HCT116 (cell line): ENCODE data around the gene TMEM26. TPM values are rescaled to one million over a fixed set of nuclear protein-coding genes. Genes with fewer than 3 reads are reported as not detected.

Source experiments
- ATAC-seq: fragments of 200-7000 bp; cut with Tn5 transposase; 2 replicates; pipeline ENCODE4 v1.9.1; 2020; ENCODE audit warnings: mild to moderate bottlenecking, moderate library complexity
- BruUV-seq: library from RNA; stranded (reverse); fragments of 400-500 nt; replicated peaks from 2 replicates; lab custom pipeline; 2021; lab: Mats Ljungman, UMichigan
- CTCF ChIA-PET: fragments of 300-600 bp; sonication (Branson Sonifier 250); formaldehyde crosslinking; loops from one replicate; lab custom pipeline; 2021; ENCODE audit warnings: antibody characterized with exemption; lab: Charles Lee
- POLR2A ChIA-PET: fragments of 300-600, 350-600 bp; sonication (Branson Sonifier 250); formaldehyde crosslinking; loops from one replicate; lab custom pipeline; 2021; ENCODE audit warnings: antibody characterized with exemption; lab: Charles Lee
- RAD21 ChIA-PET, 2 experiments: fragments of 300-600 bp; sonication (Branson Sonifier 250); formaldehyde crosslinking; loops; one replicate each; lab custom pipeline; 2023; ENCODE audit warnings: low total read pairs in 2 of 2; ENCODE audit not compliant: uncharacterized antibody in 2 of 2, unreplicated experiment in 2 of 2, low non-redundant PET in 1 of 2; lab: Charles Lee
- DNase-seq: peaks from one replicate; pipeline ENCODE4 v3.0.0-alpha.2; 2010; ENCODE audit warnings: low read depth, low spot score
- H2AFZ ChIP-seq: fragments of 200-600 bp; shearing (Covaris generic), sonication (generic); 2 replicates; pipeline ENCODE4 v1.6.1; 2017; ENCODE audit warnings: low read depth, mixed run types, mixed read lengths, antibody characterized with exemption, low read length; ENCODE audit not compliant: poor library complexity, severe bottlenecking
- H3K27ac ChIP-seq: 2 replicates; pipeline ENCODE4 v1.5.1; 2012; ENCODE audit warnings: low read depth, low read length
- H3K27me3 ChIP-seq: fragments of 200-600 bp; sonication (generic); 2 replicates; pipeline ENCODE4 v1.6.1; 2016; ENCODE audit warnings: mixed run types, low read length, mixed read lengths; ENCODE audit not compliant: insufficient read depth
- H3K36me3 ChIP-seq, 2 experiments: fragments of 200-500 bp in 1 of 2; fragments of 200-600 bp in 1 of 2; sonication (Bioruptor generic) in 1 of 2; sonication (generic) in 1 of 2; 2 replicates each; pipeline versions ENCODE4 v1.5.1 to v1.6.1; 2014 to 2016; ENCODE audit warnings: low read length in 2 of 2, inconsistent platforms in 1 of 2, mixed read lengths in 1 of 2, mixed run types in 1 of 2; ENCODE audit not compliant: insufficient read depth in 2 of 2, control insufficient read depth in 1 of 2
- H3K4me1 ChIP-seq, 2 experiments: fragments of 200-600 bp in 1 of 2; sonication (generic) in 1 of 2; 2 replicates each; pipeline versions ENCODE4 v1.5.1 to v1.6.1; 2012 to 2017; ENCODE audit warnings: low read length in 2 of 2, inconsistent platforms in 1 of 2, mild to moderate bottlenecking in 1 of 2, mixed read lengths in 1 of 2, mixed run types in 1 of 2, moderate library complexity in 1 of 2; ENCODE audit not compliant: insufficient read depth in 2 of 2, control insufficient read depth in 1 of 2
- H3K4me2 ChIP-seq: fragments of 200-600 bp; sonication (generic); 2 replicates; pipeline ENCODE4 v1.6.1; 2017; ENCODE audit warnings: mixed run types, low read length, mixed read lengths
- H3K4me3 ChIP-seq, 2 experiments: fragments of 200-600 bp in 1 of 2; sonication (generic) in 1 of 2; replicated peaks in 1 of 2; 2 replicates each; pipeline ENCODE4 v1.5.1; 2011 to 2016; ENCODE audit warnings: low read length in 2 of 2, control low read depth in 1 of 2, low read depth in 1 of 2, mild to moderate bottlenecking in 1 of 2, mixed read lengths in 1 of 2, mixed run types in 1 of 2
- H3K79me2 ChIP-seq: fragments of 200-600 bp; sonication (generic); 2 replicates; pipeline ENCODE4 v1.6.1; 2017; ENCODE audit warnings: mild to moderate bottlenecking, mixed run types, low read length, moderate library complexity, mixed read lengths; ENCODE audit not compliant: insufficient read depth
- H3K9ac ChIP-seq: fragments of 200-600 bp; sonication (generic); 2 replicates; pipeline ENCODE4 v1.6.1; 2016; ENCODE audit warnings: low read length, mixed read lengths
- H3K9me2 ChIP-seq: fragments of 200-600 bp; sonication (generic), shearing (Covaris generic); 2 replicates; pipeline ENCODE4 v1.6.1; 2017; ENCODE audit warnings: mixed run types, mild to moderate bottlenecking, moderate library complexity; ENCODE audit not compliant: insufficient read depth
- H3K9me3 ChIP-seq, 2 experiments: fragments of 200-500 bp in 1 of 2; fragments of 200-600 bp in 1 of 2; sonication (Bioruptor generic) in 1 of 2; sonication (generic) in 1 of 2; 2 replicates each; pipeline ENCODE4 v1.6.1; 2014 to 2017; ENCODE audit warnings: low read length in 2 of 2, mixed read lengths in 2 of 2, inconsistent platforms in 1 of 2, low read depth in 1 of 2, mild to moderate bottlenecking in 1 of 2, mixed run types in 1 of 2, moderate library complexity in 1 of 2; ENCODE audit not compliant: control insufficient read depth in 1 of 2, insufficient read depth in 1 of 2
- H4K20me1 ChIP-seq: fragments of 200-600 bp; sonication (generic), shearing (Covaris generic); 2 replicates; pipeline ENCODE4 v1.6.1; 2017; ENCODE audit warnings: mixed run types, mild to moderate bottlenecking, moderate library complexity; ENCODE audit not compliant: insufficient read depth
- ELF1 ChIP-seq: IDR thresholded peaks from 2 replicates; pipeline ENCODE4 v1.6.1; 2012; ENCODE audit warnings: low read depth, borderline replicate concordance
- POLR2A ChIP-seq: IDR thresholded peaks from 2 replicates; pipeline ENCODE4 v1.7.0; 2011; ENCODE audit warnings: borderline replicate concordance; ENCODE audit not compliant: insufficient read depth, insufficient read length; ENCODE audit errors: extremely low read depth
- REST ChIP-seq: IDR thresholded peaks from 2 replicates; pipeline ENCODE4 v1.6.1; 2012; ENCODE audit warnings: low read depth
- SIN3A ChIP-seq: IDR thresholded peaks from 2 replicates; pipeline ENCODE4 v1.6.1; 2012; ENCODE audit warnings: low read depth
- TCF7L2 ChIP-seq: IDR thresholded peaks from 2 replicates; pipeline ENCODE4 v1.7.0; 2011; ENCODE audit warnings: borderline replicate concordance, inconsistent platforms; ENCODE audit not compliant: insufficient read depth, insufficient read length; ENCODE audit errors: extremely low read depth
- ZBTB33 ChIP-seq: IDR thresholded peaks from 2 replicates; pipeline ENCODE4 v1.6.1; 2011; ENCODE audit warnings: mild to moderate bottlenecking, low read length, moderate library complexity; ENCODE audit not compliant: insufficient replicate concordance; ENCODE audit errors: extremely low read depth
- intact Hi-C: fragments of 100-400 bp; cut with micrococcal nuclease; formaldehyde crosslinking; loops from 2 replicates; pipeline ENCODE4 v1.10.0; 2022
- total RNA-seq: library from RNA; stranded (reverse); gene quantifications from one replicate; pipeline ENCODE4 v1.2.1, GENCODE V29; 2021; ENCODE audit not compliant: unreplicated experiment

The TMEM26 gene
- total RNA-seq, 1 experiment from 2014 or later, result not detected

- no peak for DNase-seq
- no TSS peak for BruUV-seq
- Histone ChIP-seq H3K79me2 (no peaks in the 10 kb centered on the region), H3K4me3 (no peak overlapping the region), H3K27ac (no peak overlapping the region), H3K9ac (no peak overlapping the region), H3K36me3 (no peaks in the 10 kb centered on the region), H3K27me3 (no peaks in the 10 kb centered on the region), H3K9me2 (no peaks in the 10 kb centered on the region), H3K9me3 (no peaks in the 10 kb centered on the region), H4K20me1 (no peaks in the 10 kb centered on the region), H2AFZ (no peak overlapping the region), H3K4me2 (no peak overlapping the region), H3K4me1 (no peaks in the 10 kb centered on the region)
- ChIA-PET POLR2A (no interaction called here), CTCF (no interaction called here), RAD21 (no interaction called here)
- TF ChIP-seq ZBTB33, result no peak
- TF ChIP-seq TCF7L2, result no peak
- TF ChIP-seq REST, result no peak
- TF ChIP-seq POLR2A, result no peak
- no peak for TF ChIP-seq SIN3A
- no peak for TF ChIP-seq ELF1
- no peak for ATAC-seq
- intact Hi-C loops, result no loop called here
Observed at GRCh38 chr10:61487506-61487905, 34.3 kb upstream of the TMEM26 start.
